ENCODE measurements around the gene GLUD2. TPM values are rescaled to one million over a fixed set of nuclear protein-coding genes. Genes with fewer than 3 reads are reported as not detected.

The GLUD2 gene
- total and polyA plus RNA-seq, 2 of the 8 experiments (the other 6 are each of a cell fraction or from before 2014, with no cell fraction given): 0.14 to 0.26 TPM

- no peak for TF ChIP-seq EP300 (IDR thresholded peaks at IDR 0.05; ENCODE audit: borderline replicate concordance in 1 of 2, low read depth in 2 of 2, low read length in 2 of 2)
- TF ChIP-seq POU5F1 (IDR thresholded peaks at IDR 0.05; ENCODE audit: low read depth, low read length): no peak
These were observed 3.4 kb downstream of the GLUD2 start (continued) for GRCh38 chrX:121050781-121051180.

Measured in H1 (cell line).